ENCODE measurements around the gene CAGE1.
"Not testable (repeated sequence)": the region's sequence is repeated elsewhere in the genome, so short reads cannot be mapped to it uniquely, and the experiment has no call there.

The CAGE1 gene

DNA sequence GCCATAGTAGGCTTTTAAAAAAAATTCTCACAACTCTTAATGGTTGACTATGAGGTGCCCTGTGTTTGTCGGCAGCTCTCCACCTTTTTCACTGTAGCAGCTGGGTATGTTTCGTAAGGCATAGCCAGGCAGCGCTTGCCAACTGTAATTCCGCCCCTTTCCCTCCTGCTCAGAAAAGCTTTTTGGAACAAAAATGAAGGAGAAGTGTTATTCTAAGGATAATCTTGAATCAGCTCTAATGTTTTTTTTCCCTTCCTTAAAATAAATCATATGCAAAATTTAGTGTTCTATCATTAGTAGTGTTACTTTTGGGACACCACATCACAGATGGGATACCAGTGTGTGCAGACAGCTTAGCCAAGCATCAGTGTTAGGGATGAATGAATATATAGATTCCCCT, 21.3 kb upstream of the CAGE1 start:
- no peak for DNase-seq (ENCODE audit: low read depth in 1 of 2, low spot score in 1 of 2)

DNA sequence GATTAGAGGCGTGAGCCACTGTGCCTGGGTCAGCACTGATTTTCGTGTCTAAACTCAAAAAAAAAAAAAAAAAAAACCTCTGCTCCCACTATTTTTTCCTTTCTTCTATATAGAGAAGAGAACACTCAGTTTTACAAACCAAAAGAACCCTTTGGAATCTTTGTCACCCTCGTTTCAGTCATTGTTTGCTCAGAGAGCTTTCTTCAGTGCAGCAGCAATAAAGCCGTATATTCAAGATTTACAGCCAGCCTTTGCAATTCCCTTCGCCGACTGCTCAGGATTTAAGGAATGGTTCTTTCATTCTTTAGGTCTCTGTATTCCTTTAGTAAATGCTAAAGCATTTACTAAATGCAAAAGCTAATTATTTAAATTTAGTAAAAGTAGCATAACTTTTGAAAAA, 20.2 kb upstream of the CAGE1 start:
- DNase-seq (ENCODE audit: low read depth in 1 of 2, low spot score in 1 of 2), result no peak

DNA sequence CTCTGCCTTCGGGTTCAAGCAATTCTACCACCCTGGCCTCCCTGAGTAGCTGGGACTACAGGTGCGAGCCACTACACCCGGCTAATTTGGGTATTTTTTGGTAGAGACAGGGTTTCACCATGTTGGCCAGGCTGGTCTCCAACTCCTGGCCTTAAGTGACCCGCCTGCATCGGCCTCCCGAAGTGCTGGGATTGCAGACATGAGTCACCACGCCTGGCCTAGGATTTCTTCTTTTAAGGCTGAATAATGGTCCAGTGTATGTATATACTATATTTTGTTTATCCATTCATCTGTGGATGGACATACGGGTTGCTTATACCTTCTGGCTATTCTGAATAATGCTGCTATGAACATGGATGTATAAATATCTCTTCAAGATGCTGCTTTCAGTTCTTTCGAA, 17.2 kb upstream of the CAGE1 start:
- no peak for DNase-seq (ENCODE audit: low read depth in 1 of 2, low spot score in 1 of 2)

GRCh38 chr6:7404546-7404945, 15.0 kb upstream of the CAGE1 start:
- DNase-seq (ENCODE audit: low read depth in 1 of 2, low spot score in 1 of 2), result no peak

GRCh38 chr6:7402716-7403115, 13.2 kb upstream of the CAGE1 start:
- DNase-seq (ENCODE audit: low read depth in 1 of 2, low spot score in 1 of 2), result no peak

DNA sequence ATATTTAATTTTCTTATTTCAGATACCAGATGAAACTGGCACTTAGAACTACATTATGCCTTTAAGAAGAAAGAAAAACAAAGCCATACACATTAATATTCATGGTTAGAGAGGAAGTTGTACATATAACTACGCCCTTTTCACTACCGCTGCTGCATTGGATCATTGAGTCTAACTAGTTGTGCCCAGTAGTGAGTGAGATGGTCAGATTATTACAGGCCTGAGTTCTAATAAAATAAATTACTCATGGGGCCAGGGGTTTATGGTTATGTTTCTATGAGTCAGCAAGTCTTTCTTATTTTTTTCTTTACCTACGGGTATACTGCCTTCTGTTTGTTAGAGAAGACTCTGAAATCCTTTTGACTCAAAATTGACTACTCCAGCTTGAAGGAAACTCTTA, 11.5 kb upstream of the CAGE1 start:
- no peak for DNase-seq (ENCODE audit: low read depth in 1 of 2, low spot score in 1 of 2)

DNA sequence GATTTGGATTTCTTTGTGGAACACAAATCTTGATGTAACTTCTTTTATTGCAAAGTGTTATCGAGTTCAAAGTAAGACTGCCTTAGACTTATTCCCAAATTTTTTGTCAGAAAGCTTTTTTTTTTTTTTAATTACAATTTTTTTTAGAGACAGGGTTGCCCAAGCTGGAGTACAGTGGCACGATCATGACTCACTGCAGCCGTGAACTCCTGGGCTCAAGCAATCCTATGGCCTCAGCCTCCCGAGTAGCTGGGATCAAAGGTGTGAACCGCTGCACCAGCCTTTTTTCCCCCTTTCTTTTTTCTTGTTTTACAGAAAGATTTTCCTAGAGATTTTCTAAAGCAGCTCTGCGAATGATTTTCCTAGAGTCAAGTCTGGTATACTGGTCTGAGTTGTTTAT, 2.9 kb upstream of the CAGE1 start:
- no peak for DNase-seq (ENCODE audit: low read depth in 1 of 2, low spot score in 1 of 2)

DNA sequence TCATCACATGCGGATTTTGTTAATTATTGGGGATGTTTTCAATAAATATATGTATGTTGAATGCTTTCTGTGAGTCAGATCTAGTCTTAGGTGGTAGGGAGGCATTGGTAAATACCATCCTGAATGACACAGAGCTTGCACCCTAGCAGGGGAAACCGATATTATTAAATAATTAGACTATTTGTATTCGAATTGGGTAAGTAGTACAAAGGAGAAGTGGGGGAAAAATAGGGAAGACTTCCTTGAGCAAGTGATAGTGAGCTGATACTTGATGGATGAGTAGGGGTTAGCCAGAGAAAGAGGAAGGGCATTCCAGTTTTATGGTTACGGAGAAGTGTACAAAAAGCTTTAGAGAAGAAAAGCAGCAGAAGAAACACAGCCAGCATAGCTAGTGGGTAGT, 1.6 kb upstream of the CAGE1 start:
- DNase-seq (ENCODE audit: low read depth in 1 of 2, low spot score in 1 of 2), result no peak

DNA sequence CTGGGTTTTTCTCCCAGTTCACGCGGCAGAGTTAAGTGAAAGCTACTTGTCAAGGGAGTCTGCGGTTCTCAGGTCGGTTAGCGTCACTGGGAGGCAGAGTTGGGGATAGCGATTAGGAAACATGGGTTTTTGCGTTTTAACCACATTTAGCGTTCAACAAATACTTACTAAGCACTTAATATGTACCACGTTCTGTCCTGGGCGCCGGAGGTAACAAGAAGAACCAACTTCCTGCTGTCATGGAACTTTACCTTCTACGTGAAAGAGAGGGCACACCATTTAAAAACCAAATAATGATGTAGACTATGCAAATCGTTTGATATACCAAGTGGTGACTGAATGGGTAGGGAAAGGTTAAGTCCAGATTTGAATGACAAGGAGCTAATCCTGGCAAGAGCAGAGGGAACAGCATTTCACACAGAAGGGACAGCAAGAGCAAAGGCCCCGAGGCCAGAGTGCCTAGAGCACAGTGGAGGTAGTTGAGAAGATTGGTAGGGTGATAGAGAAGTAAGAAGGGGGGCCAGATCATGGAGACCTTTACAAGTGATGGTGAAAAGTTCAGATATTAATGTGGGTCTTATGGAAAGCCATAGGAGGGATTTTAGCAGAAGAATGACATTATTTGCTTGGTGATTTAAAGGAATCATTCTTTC, 810 bp upstream of the CAGE1 start:
- no peak for DNase-seq (ENCODE audit: low read depth in 1 of 2, low spot score in 1 of 2)

- no peak for DNase-seq (ENCODE audit: low read depth in 1 of 2, low spot score in 1 of 2)
These were observed 436 bp downstream of the CAGE1 start for GRCh38 chr6:7389162-7389450.

- no peak for DNase-seq (ENCODE audit: low read depth in 1 of 2, low spot score in 1 of 2)
These were observed 8.4 kb downstream of the CAGE1 start for GRCh38 chr6:7381092-7381491.

DNA sequence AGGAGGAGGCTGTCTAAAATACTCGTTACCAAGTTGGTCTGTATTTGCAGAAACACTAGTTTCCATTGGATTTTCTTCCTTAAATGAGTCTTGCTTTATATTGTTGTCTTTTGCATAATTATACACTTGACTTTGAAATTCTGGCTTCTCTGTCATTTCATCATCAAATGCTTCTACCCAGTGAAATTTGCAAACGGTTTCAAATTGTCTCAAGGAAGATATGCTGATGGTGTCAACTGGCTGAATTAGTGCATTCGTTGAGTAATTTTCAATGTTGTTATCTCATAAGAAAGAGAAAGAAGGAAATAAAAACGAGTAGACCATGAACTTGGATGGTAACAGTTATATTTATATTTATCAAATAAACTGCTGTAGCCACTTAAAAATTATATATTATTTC, 10.8 kb downstream of the CAGE1 start:
- no peak for DNase-seq (ENCODE audit: low read depth in 1 of 2, low spot score in 1 of 2)

DNA sequence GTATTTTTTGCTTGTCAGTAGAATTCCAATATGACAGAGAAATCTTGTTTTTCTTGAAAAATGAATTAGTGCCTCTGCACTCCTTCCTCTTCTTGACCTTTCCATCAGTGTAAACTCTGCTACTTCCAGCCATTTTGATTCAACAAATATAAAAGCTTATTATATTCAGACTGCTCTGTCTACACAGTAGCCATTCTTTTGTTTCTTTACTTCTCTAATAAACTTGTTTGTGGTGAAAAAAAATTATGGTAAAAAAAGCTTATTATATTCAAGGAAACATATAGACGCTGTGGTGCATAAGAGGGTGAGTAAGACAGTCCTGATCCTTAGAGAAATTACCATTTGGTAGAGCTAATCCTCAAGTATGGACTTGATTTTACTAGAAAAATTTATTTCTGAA, 11.6 kb downstream of the CAGE1 start:
- DNase-seq (ENCODE audit: low read depth in 1 of 2, low spot score in 1 of 2), result no peak

- DNase-seq (ENCODE audit: low read depth in 1 of 2, low spot score in 1 of 2), result no peak
These were observed 15.8 kb downstream of the CAGE1 start for GRCh38 chr6:7373739-7374138.

- no peak for DNase-seq (ENCODE audit: low read depth in 1 of 2, low spot score in 1 of 2)
These were observed 22.1 kb downstream of the CAGE1 start for GRCh38 chr6:7367408-7367807.

DNA sequence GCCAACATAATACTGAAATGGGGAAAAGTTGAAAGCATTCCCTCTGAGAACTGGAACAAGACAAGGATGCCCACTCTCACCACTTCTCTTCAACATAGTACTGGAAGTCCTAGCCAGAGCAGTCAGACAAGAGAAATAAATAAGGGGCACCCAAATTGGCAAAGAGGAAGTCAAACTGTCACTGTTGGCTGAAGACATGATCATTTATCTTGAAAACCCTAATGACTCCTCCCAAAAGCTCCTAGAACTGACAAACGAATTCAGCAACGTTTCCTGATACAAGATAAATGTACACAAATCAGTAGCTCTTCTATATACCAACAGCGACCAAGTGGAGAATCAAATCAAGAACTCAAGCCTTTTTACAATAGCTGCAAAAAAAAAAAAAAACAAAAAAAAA, 37.6 kb downstream of the CAGE1 start:
- not testable (repeated sequence) for DNase-seq (ENCODE audit: low read depth in 1 of 2, low spot score in 1 of 2)

- DNase-seq (ENCODE audit: low read depth in 1 of 2, low spot score in 1 of 2), result not testable (repeated sequence)
These were observed 39.0 kb downstream of the CAGE1 start for GRCh38 chr6:7350591-7350990.

GRCh38 chr6:7347551-7347997, 42.0 kb downstream of the CAGE1 start:
- DNase-seq (ENCODE audit: low read depth in 1 of 2, low spot score in 1 of 2), result not testable (repeated sequence)

GRCh38 chr6:7344773-7345450, 44.6 kb downstream of the CAGE1 start:
- DNase-seq (ENCODE audit: low read depth in 1 of 2, low spot score in 1 of 2), result not testable (repeated sequence)

- no peak for DNase-seq (ENCODE audit: low read depth in 1 of 2, low spot score in 1 of 2)
These were observed 45.7 kb downstream of the CAGE1 start for GRCh38 chr6:7343546-7344475.

DNA sequence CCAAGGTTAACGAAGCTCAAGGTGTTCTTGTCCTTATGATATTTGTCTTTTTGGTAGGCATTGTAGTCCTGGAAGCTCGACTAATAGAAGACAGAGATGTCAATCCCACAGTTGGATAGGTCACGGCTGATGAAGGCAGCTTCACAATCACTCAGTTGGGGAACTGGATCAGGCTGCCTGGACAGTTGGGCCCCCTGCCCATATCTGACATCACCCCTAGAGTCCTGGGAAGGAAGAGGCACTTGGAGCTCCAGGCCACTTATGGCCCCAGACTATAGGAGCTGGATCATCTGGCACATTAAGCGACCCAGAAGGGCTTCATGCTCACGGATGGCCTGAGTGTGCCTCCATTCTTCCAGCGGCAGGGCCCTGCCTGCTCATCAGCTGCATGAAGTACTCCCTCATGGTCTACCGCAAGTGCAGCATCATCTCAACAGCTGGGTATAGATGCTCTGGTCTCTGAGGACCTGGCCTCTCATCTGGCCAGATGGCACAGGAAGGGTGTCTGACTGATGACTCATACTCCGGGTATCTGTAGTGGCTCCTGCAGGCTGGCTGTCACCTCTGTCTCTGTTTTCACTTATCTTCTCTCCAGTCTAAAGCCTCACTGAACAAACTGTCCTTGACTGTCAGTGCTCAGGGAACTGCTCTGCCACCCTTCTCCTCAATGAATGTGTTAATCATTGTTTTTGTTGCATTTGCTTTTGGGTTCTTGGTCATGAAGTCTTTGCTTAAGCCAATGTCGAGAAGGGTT, 47.4 kb downstream of the CAGE1 start:
- no peak for DNase-seq (ENCODE audit: low read depth in 1 of 2, low spot score in 1 of 2)

Data from activated CD4-positive, alpha-beta T cell treated with anti-CD3 and anti-CD28 coated beads, Interleukin-2, amount 50 U/mL, for 24 hours (primary cell).